OCI-LY3 (cell line): ENCODE data around the gene GEMIN2.
"Not testable (repeated sequence)": the region's sequence is repeated elsewhere in the genome, so short reads cannot be mapped to it uniquely, and the experiment has no call there.

Source experiments
- H2AFZ ChIP-seq: fragments of 200-600, 300-600 bp; shearing (Covaris generic); 2 replicates; pipeline ENCODE4 v1.6.0; 2014; ENCODE audit warnings: antibody characterized with exemption, low read depth, low read length
- H3K27ac ChIP-seq: fragments of 200-600, 300-600 bp; sonication (generic); 2 replicates; pipeline ENCODE4 v1.5.1; 2014; ENCODE audit warnings: mild to moderate bottlenecking, low read length, moderate library complexity, mixed read lengths
- H3K27me3 ChIP-seq: fragments of 200-600, 300-600 bp; sonication (generic); 2 replicates; pipeline ENCODE4 v1.6.1; 2014; ENCODE audit warnings: low read depth, low read length, mixed read lengths
- H3K36me3 ChIP-seq: fragments of 200-600, 300-600 bp; sonication (generic); replicated peaks from 2 replicates; pipeline ENCODE3; 2014; ENCODE audit warnings: low read depth, low read length, mixed read lengths
- H3K4me1 ChIP-seq: fragments of 300-600, 200-600 bp; sonication (generic); 2 replicates; pipeline ENCODE4 v1.6.1; 2014; ENCODE audit warnings: low read length, mixed read lengths
- H3K4me2 ChIP-seq: fragments of 200-600, 300-600 bp; sonication (generic); 2 replicates; pipeline ENCODE4 v1.6.1; 2014; ENCODE audit warnings: low read length, mixed read lengths
- H3K4me3 ChIP-seq: fragments of 300-600, 200-600 bp; sonication (generic); 2 replicates; pipeline ENCODE4 v1.5.1; 2014; ENCODE audit warnings: antibody characterized with exemption, mild to moderate bottlenecking, low read length, moderate library complexity
- H3K79me2 ChIP-seq: fragments of 300-600, 200-600 bp; shearing (Covaris generic); 2 replicates; pipeline ENCODE4 v1.6.1; 2014; ENCODE audit warnings: mild to moderate bottlenecking, low read length, mixed read lengths
- H3K9ac ChIP-seq: fragments of 300-600, 200-600 bp; shearing (Covaris generic); 2 replicates; pipeline ENCODE4 v1.6.0; 2014; ENCODE audit warnings: mild to moderate bottlenecking, low read length, moderate library complexity
- H3K9me3 ChIP-seq: fragments of 200-600, 300-600 bp; shearing (Covaris generic); 2 replicates; pipeline ENCODE4 v1.6.1; 2014; ENCODE audit warnings: low read length, mixed read lengths; ENCODE audit not compliant: insufficient read depth
- H4K20me1 ChIP-seq: fragments of 200-600, 300-600 bp; sonication (generic); 2 replicates; pipeline ENCODE4 v1.6.1; 2016; ENCODE audit warnings: low read length, mixed read lengths; ENCODE audit not compliant: insufficient read depth
- CTCF ChIP-seq: fragments of 200-600, 300-600 bp; sonication (generic); IDR thresholded peaks from 2 replicates; pipeline ENCODE4 v1.5.1; 2014; ENCODE audit warnings: antibody characterized with exemption, low read length, low read depth
- EZH2phosphoT487 ChIP-seq: fragments of 200-600 bp; shearing (Covaris generic); IDR thresholded peaks from 2 replicates; pipeline ENCODE4 v1.6.1; 2018; ENCODE audit warnings: antibody characterized with exemption, mixed run types, low read depth

GEMIN2 gene

GRCh38 chr14:39090548-39091111 lies 23.5 kb upstream of the GEMIN2 start:
- Histone ChIP-seq H3K4me3 (no peak overlapping the region), H4K20me1 (no peaks in the 10 kb centered on the region), H3K4me1 (no peaks in the 10 kb centered on the region), H3K79me2 (peaks cover 7% of the 10 kb centered on the region), H3K9ac (no peak overlapping the region), H3K4me2 (no peak overlapping the region), H3K27ac (no peak overlapping the region), H3K27me3 (no peaks in the 10 kb centered on the region), H3K9me3 (no peaks in the 10 kb centered on the region), H2AFZ (no peak overlapping the region), H3K36me3 (peaks cover 53% of the 10 kb centered on the region)
- TF ChIP-seq CTCF, result no peak
- no peak for TF ChIP-seq EZH2phosphoT487

GRCh38 chr14:39091716-39092115 lies 22.4 kb upstream of the GEMIN2 start:
- TF ChIP-seq CTCF, result no peak
- no peak for TF ChIP-seq EZH2phosphoT487
- no peaks in the 10 kb centered on the region for H3K9me3 ChIP-seq
- peaks cover 7% of the 10 kb centered on the region for H3K79me2 ChIP-seq
- no peaks in the 10 kb centered on the region for H3K4me1 ChIP-seq
- H3K4me3 ChIP-seq, result no peak overlapping the region
- no peak overlapping the region for H3K4me2 ChIP-seq
- no peak overlapping the region for H3K9ac ChIP-seq
- no peaks in the 10 kb centered on the region for H4K20me1 ChIP-seq
- no peak overlapping the region for H2AFZ ChIP-seq
- H3K36me3 ChIP-seq, result peaks cover 49% of the 10 kb centered on the region
- no peaks in the 10 kb centered on the region for H3K27me3 ChIP-seq
- no peak overlapping the region for H3K27ac ChIP-seq

- no peak overlapping the region for H3K9ac ChIP-seq
- no peak overlapping the region for H3K4me2 ChIP-seq
- no peaks in the 10 kb centered on the region for H3K27me3 ChIP-seq
- no peak overlapping the region for H2AFZ ChIP-seq
- no peak for TF ChIP-seq EZH2phosphoT487
- no peak for TF ChIP-seq CTCF
- no peaks in the 10 kb centered on the region for H3K4me1 ChIP-seq
- H4K20me1 ChIP-seq, result peaks cover 6% of the 10 kb centered on the region
- H3K27ac ChIP-seq, result no peak overlapping the region
- peaks cover 32% of the 10 kb centered on the region for H3K79me2 ChIP-seq
- H3K9me3 ChIP-seq, result no peaks in the 10 kb centered on the region
- H3K4me3 ChIP-seq, result no peak overlapping the region
- peaks cover 38% of the 10 kb centered on the region for H3K36me3 ChIP-seq
Measured at GRCh38 chr14:39094515-39094914, 19.6 kb upstream of the GEMIN2 start.

- H3K4me3 ChIP-seq, result no peak overlapping the region
- peaks cover 24% of the 10 kb centered on the region for H3K36me3 ChIP-seq
- no peak overlapping the region for H3K27ac ChIP-seq
- no peak overlapping the region for H3K9ac ChIP-seq
- H3K9me3 ChIP-seq, result no peaks in the 10 kb centered on the region
- 0 out of 2 replicates have a peak, but pooled peaks cover 2% of the 10 kb centered on the region for H3K4me1 ChIP-seq
- peaks cover 58% of the 10 kb centered on the region for H3K79me2 ChIP-seq
- peaks cover 13% of the 10 kb centered on the region for H4K20me1 ChIP-seq
- no peak overlapping the region for H2AFZ ChIP-seq
- no peak for TF ChIP-seq EZH2phosphoT487
- no peak for TF ChIP-seq CTCF
- H3K27me3 ChIP-seq, result no peaks in the 10 kb centered on the region
- no peak overlapping the region for H3K4me2 ChIP-seq
Measured at GRCh38 chr14:39097159-39097558, 17.0 kb upstream of the GEMIN2 start.

- H3K9ac ChIP-seq, H3K4me3 ChIP-seq, H3K4me1 ChIP-seq, H3K4me2 ChIP-seq, H3K27me3 ChIP-seq, H2AFZ ChIP-seq, H3K9me3 ChIP-seq, H3K27ac ChIP-seq: not testable (repeated sequence)
- Histone ChIP-seq H3K36me3 (peaks cover 15% of the 10 kb centered on the region), H4K20me1 (peaks cover 13% of the 10 kb centered on the region), H3K79me2 (peaks cover 75% of the 10 kb centered on the region)
Measured at GRCh38 chr14:39099215-39099614, 14.9 kb upstream of the GEMIN2 start.
